Type B pancreatic cell (in vitro differentiated cells): Measurements from ENCODE around the gene ZNF423. TPM values are rescaled to one million over a fixed set of nuclear protein-coding genes. Genes with fewer than 3 reads are reported as not detected.

Experiments
- DNase-seq: peaks from one replicate; pipeline ENCODE4 v3.0.0; 2021; ENCODE audit warnings: mixed read lengths; ENCODE audit not compliant: unreplicated experiment; ENCODE audit errors: extremely low spot score
- H3K27ac Mint-ChIP-seq: 2 replicates; pipeline ENCODE4 v1.8.0; 2021; ENCODE audit warnings: mild to moderate bottlenecking, mixed read lengths
- H3K27me3 Mint-ChIP-seq: 2 replicates; pipeline ENCODE4 v1.8.0; 2021; ENCODE audit warnings: mixed read lengths
- H3K36me3 Mint-ChIP-seq: 2 replicates; pipeline ENCODE4 v1.8.0; 2021; ENCODE audit warnings: mixed read lengths
- H3K4me1 Mint-ChIP-seq: one replicate; pipeline ENCODE4 v1.8.0; 2021; ENCODE audit warnings: mixed read lengths; ENCODE audit not compliant: unreplicated experiment
- H3K4me3 Mint-ChIP-seq: 2 replicates; pipeline ENCODE4 v1.8.0; 2021; ENCODE audit warnings: mild to moderate bottlenecking, mixed read lengths
- H3K9me3 Mint-ChIP-seq: 2 replicates; pipeline ENCODE4 v1.8.0; 2021; ENCODE audit warnings: mixed read lengths
- CTCF ChIP-seq: fragments of 200-600 bp; sonication (generic); conservative IDR thresholded peaks from 2 replicates; pipeline ENCODE4 v1.5.0; 2021; ENCODE audit warnings: antibody characterized with exemption, mild to moderate bottlenecking
- total RNA-seq: library from RNA; stranded (reverse); gene quantifications from 2 replicates; pipeline ENCODE4 v1.2.1, GENCODE V29; 2021; ENCODE audit warnings: low replicate concordance

Gene ZNF423
- total RNA-seq, 1 donor from 2014 or later: 72.6 TPM

- no peak for TF ChIP-seq CTCF
- Mint-ChIP-seq H3K27me3 (no peaks in the 10 kb centered on the region), H3K36me3 (peaks cover 9% of the 10 kb centered on the region), H3K27ac (peak overlapping the region; percentile 37), H3K9me3 (no peaks in the 10 kb centered on the region), H3K4me3 (peak overlapping the region; percentile 53), H3K4me1 (peaks cover 66% of the 10 kb centered on the region)
- no peak for DNase-seq
These were observed 28.0 kb downstream of the ZNF423 start for GRCh38 chr16:49827805-49828438.

- Mint-ChIP-seq H3K27me3 (no peaks in the 10 kb centered on the region), H3K9me3 (no peaks in the 10 kb centered on the region), H3K4me3 (no peak overlapping the region), H3K27ac (no peak overlapping the region), H3K4me1 (peaks cover 62% of the 10 kb centered on the region), H3K36me3 (peaks cover 9% of the 10 kb centered on the region)
- no peak for DNase-seq
- TF ChIP-seq CTCF: no peak
These were observed 29.4 kb downstream of the ZNF423 start for GRCh38 chr16:49826515-49826914.

- no peak for TF ChIP-seq CTCF
- no peaks in the 10 kb centered on the region for H3K27me3 Mint-ChIP-seq
- H3K36me3 Mint-ChIP-seq: peaks cover 4% of the 10 kb centered on the region
- no peak for DNase-seq
- H3K4me3 Mint-ChIP-seq: no peak overlapping the region
- no peak overlapping the region for H3K27ac Mint-ChIP-seq
- H3K9me3 Mint-ChIP-seq: no peaks in the 10 kb centered on the region
- peaks cover 54% of the 10 kb centered on the region for H3K4me1 Mint-ChIP-seq
These were observed 30.9 kb downstream of the ZNF423 start for GRCh38 chr16:49825041-49825440.

- Mint-ChIP-seq H3K27me3 (no peaks in the 10 kb centered on the region), H3K9me3 (no peaks in the 10 kb centered on the region), H3K36me3 (peaks cover 8% of the 10 kb centered on the region), H3K27ac (no peak overlapping the region), H3K4me3 (peak overlapping the region; percentile 20), H3K4me1 (peaks cover 50% of the 10 kb centered on the region)
- TF ChIP-seq CTCF: no peak
- no peak for DNase-seq
These were observed 31.3 kb downstream of the ZNF423 start for GRCh38 chr16:49824593-49824992.

GRCh38 chr16:49822649-49823370, 33.1 kb downstream of the ZNF423 start:
- TF ChIP-seq CTCF: no peak
- DNase-seq: no peak
- H3K4me3 Mint-ChIP-seq: no peak overlapping the region
- peaks cover 8% of the 10 kb centered on the region for H3K36me3 Mint-ChIP-seq
- H3K4me1 Mint-ChIP-seq: peaks cover 38% of the 10 kb centered on the region
- no peaks in the 10 kb centered on the region for H3K9me3 Mint-ChIP-seq
- H3K27me3 Mint-ChIP-seq: no peaks in the 10 kb centered on the region
- no peak overlapping the region for H3K27ac Mint-ChIP-seq
